Esophagus (tissue), 2 donors: ENCODE measurements around the gene PGBD1. TPM values are rescaled to one million over a fixed set of nuclear protein-coding genes. Genes with fewer than 3 reads are reported as not detected.

Source experiments
- H3K27ac ChIP-seq, 2 donors: one replicate each; pipeline ENCODE4 v1.5.1; 2013; ENCODE audit warnings: low read depth in 2 of 2, mild to moderate bottlenecking in 2 of 2, inconsistent platforms in 1 of 2, low read length in 1 of 2, moderate library complexity in 1 of 2
- H3K27me3 ChIP-seq, 2 donors: one replicate each; pipeline ENCODE4 v1.6.1; 2013; ENCODE audit warnings: low read length in 2 of 2, control low read depth in 1 of 2, mild to moderate bottlenecking in 1 of 2; ENCODE audit not compliant: insufficient read depth in 2 of 2, control insufficient read depth in 1 of 2
- H3K36me3 ChIP-seq, 2 donors: one replicate each; pipeline ENCODE4 v1.6.1; 2013; ENCODE audit warnings: low read length in 1 of 2; ENCODE audit not compliant: control insufficient read depth in 2 of 2, insufficient read depth in 2 of 2
- H3K4me1 ChIP-seq, 2 donors: one replicate each; pipeline ENCODE4 v1.6.1; 2013; ENCODE audit warnings: low read length in 1 of 2; ENCODE audit not compliant: control insufficient read depth in 2 of 2, insufficient read depth in 2 of 2
- H3K4me3 ChIP-seq, 2 donors: one replicate each; pipeline ENCODE4 v1.5.1; 2013; ENCODE audit warnings: low read length in 2 of 2, mild to moderate bottlenecking in 2 of 2, low read depth in 1 of 2, moderate library complexity in 1 of 2
- H3K9me3 ChIP-seq, 2 donors: one replicate each; pipeline ENCODE4 v1.6.1; 2013; ENCODE audit warnings: mild to moderate bottlenecking in 2 of 2, low read depth in 1 of 2, low read length in 1 of 2, moderate library complexity in 1 of 2; ENCODE audit not compliant: control insufficient read depth in 2 of 2, insufficient read depth in 1 of 2
- WGBS, 2 donors: extraction: QIAGEN DNeasy Blood & Tissue Kit; methylation state at CpG; one replicate each; pipeline ENCODE4 v1.1.7; 2013; 5-methylcytosine and 5-hydroxymethylcytosine counted together
- polyA plus RNA-seq, 2 donors: library from polyadenylated mRNA; stranded (reverse); fragments of 200-250 nt; gene quantifications; one replicate each; pipeline ENCODE4 v1.2.3, GENCODE V29; 2013
- donor health status: healthy with polysubstance abuse.
- donor health status: Bipolar disorder and iron deficiency.

Gene PGBD1
- polyA plus RNA-seq, 2 donors: 1.3 to 1.7 TPM

GRCh38 chr6:28326371-28326948 is 45.1 kb downstream of the PGBD1 start:
- 95 to 96% methylated on average over 7 of the region's 7 CpGs for WGBS, 2 donors
- no peaks in the 10 kb centered on the region for H3K4me1 ChIP-seq
- peaks cover 5 to 18% of the 10 kb centered on the region in 2 donors for H3K9me3 ChIP-seq
- no peak overlapping the region for H3K4me3 ChIP-seq
- H3K36me3 ChIP-seq: peaks cover 7 to 17% of the 10 kb centered on the region in 2 donors
- H3K27ac ChIP-seq: no peak overlapping the region
- no peaks in the 10 kb centered on the region for H3K27me3 ChIP-seq

- peaks cover 7 to 17% of the 10 kb centered on the region in 2 donors for H3K36me3 ChIP-seq
These were observed 48.7 kb downstream of the PGBD1 start for GRCh38 chr6:28330041-28330440.

GRCh38 chr6:28333047-28333446 is 51.7 kb downstream of the PGBD1 start:
- Histone ChIP-seq H3K27ac (no peak overlapping the region), H3K4me1 (no peaks in the 10 kb centered on the region), H3K9me3 (peaks cover 0 to 3% of the 10 kb centered on the region in 2 donors), H3K27me3 (no peaks in the 10 kb centered on the region), H3K4me3 (no peak overlapping the region), H3K36me3 (no peaks in the 10 kb centered on the region)
- 95 to 97% methylated on average over 2 of the region's 2 CpGs for WGBS, 2 donors

More at GRCh38 chr6:28330041-28330440, 48.7 kb downstream of the PGBD1 start:
- Histone ChIP-seq H3K27ac (no peak overlapping the region), H3K4me3 (no peak overlapping the region), H3K27me3 (no peaks in the 10 kb centered on the region), H3K9me3 (peaks cover 5 to 13% of the 10 kb centered on the region in 2 donors), H3K4me1 (no peaks in the 10 kb centered on the region)
- WGBS, 2 donors: 60 to 74% methylated on average over 1 of the region's 1 CpG

- no peaks in the 10 kb centered on the region for H3K4me1 ChIP-seq
- no peak overlapping the region for H3K27ac ChIP-seq
- no peaks in the 10 kb centered on the region for H3K27me3 ChIP-seq
- WGBS, 2 donors: 88 to 100% methylated on average over 1 of the region's 1 CpG
- H3K4me3 ChIP-seq: no peak overlapping the region
- peaks cover 0 to 3% of the 10 kb centered on the region in 2 donors for H3K9me3 ChIP-seq
- H3K36me3 ChIP-seq: no peaks in the 10 kb centered on the region
These were observed 52.2 kb downstream of the PGBD1 start for GRCh38 chr6:28333599-28334018.

- Histone ChIP-seq H3K27ac (peak overlapping the region; percentile 98 to 99), H3K9me3 (no peaks in the 10 kb centered on the region), H3K27me3 (no peaks in the 10 kb centered on the region), H3K36me3 (no peaks in the 10 kb centered on the region), H3K4me3 (no peak overlapping the region), H3K4me1 (no peaks in the 10 kb centered on the region)
- 83 to 92% methylated on average over 7 of the region's 7 CpGs for WGBS, 2 donors
These were observed 53.1 kb downstream of the PGBD1 start for GRCh38 chr6:28334286-28335039.

- Histone ChIP-seq H3K36me3 (no peaks in the 10 kb centered on the region), H3K4me3 (peak overlapping the region; percentile 76), H3K9me3 (no peaks in the 10 kb centered on the region), H3K4me1 (no peaks in the 10 kb centered on the region), H3K27ac (peak overlapping the region; percentile 98 to 99), H3K27me3 (no peaks in the 10 kb centered on the region)
- WGBS, 2 donors: 32 to 33% methylated on average over 12 of the region's 12 CpGs
These were observed 53.7 kb downstream of the PGBD1 start for GRCh38 chr6:28335040-28335563.

GRCh38 chr6:28335564-28336283 is 54.4 kb downstream of the PGBD1 start, which contains the start of gene ZSCAN31:
Gene ZSCAN31, minus strand, starts transcription at chr6:28336148. Its CDS starts 6,465 bp downstream, at chr6:28329683.
- no peaks in the 10 kb centered on the region for H3K9me3 ChIP-seq
- no peaks in the 10 kb centered on the region for H3K4me1 ChIP-seq
- no peaks in the 10 kb centered on the region for H3K27me3 ChIP-seq
- peak within 1 kb of the TSS; percentile 76 for H3K4me3 ChIP-seq
- 0 to 1% methylated on average over 35 of the region's 35 CpGs for WGBS, 2 donors
- no peaks in the 10 kb centered on the region for H3K36me3 ChIP-seq
- H3K27ac ChIP-seq: peak within 1 kb of the TSS; percentile 98 to 99

- WGBS, 2 donors: 11 to 13% methylated on average over 24 of the region's 24 CpGs
- Histone ChIP-seq H3K4me1 (no peaks in the 10 kb centered on the region), H3K27me3 (no peaks in the 10 kb centered on the region), H3K4me3 (peak overlapping the region; percentile 76), H3K27ac (peak overlapping the region; percentile 98 to 99), H3K9me3 (no peaks in the 10 kb centered on the region), H3K36me3 (peaks cover 0 to 3% of the 10 kb centered on the region in 2 donors)
These were observed 55.1 kb downstream of the PGBD1 start for GRCh38 chr6:28336284-28337120.

- Histone ChIP-seq H3K9me3 (no peaks in the 10 kb centered on the region), H3K27ac (peak overlapping the region in 1 of 2 donors; percentile 48), H3K4me3 (peak overlapping the region in 1 of 2 donors; percentile 76), H3K4me1 (no peaks in the 10 kb centered on the region), H3K27me3 (no peaks in the 10 kb centered on the region), H3K36me3 (peaks cover 0 to 3% of the 10 kb centered on the region in 2 donors)
These were observed 55.7 kb downstream of the PGBD1 start for GRCh38 chr6:28337121-28337520.
